H9 (cell line): ENCODE measurements around the gene RET. TPM values are rescaled to one million over a fixed set of nuclear protein-coding genes. Genes with fewer than 3 reads are reported as not detected.

Experiments
- DNase-seq: peaks from one replicate; pipeline ENCODE4 v3.0.0-alpha.2; 2017
- H2AFZ ChIP-seq: one replicate; pipeline ENCODE4 v1.6.1; 2013; ENCODE audit warnings: mild to moderate bottlenecking, low read length, control low read depth, moderate library complexity
- H2AK5ac ChIP-seq: 2 replicates; pipeline ENCODE4 v1.6.1; 2013; ENCODE audit warnings: low read length, control low read depth, mixed read lengths; ENCODE audit not compliant: insufficient read length
- H2BK120ac ChIP-seq: one replicate; pipeline ENCODE4 v1.6.1; 2013; ENCODE audit warnings: low read depth, mild to moderate bottlenecking, low read length, control low read depth, inconsistent platforms; ENCODE audit not compliant: poor library complexity, severe bottlenecking
- H2BK12ac ChIP-seq: 2 replicates; pipeline ENCODE4 v1.6.1; 2013; ENCODE audit warnings: low read length, control low read depth, mixed read lengths, low read depth; ENCODE audit not compliant: insufficient read length
- H2BK15ac ChIP-seq: 2 replicates; pipeline ENCODE4 v1.6.1; 2013; ENCODE audit warnings: low read depth, low read length, control low read depth
- H2BK20ac ChIP-seq: one replicate; pipeline ENCODE4 v1.6.1; 2013; ENCODE audit warnings: low read depth, mild to moderate bottlenecking, low read length, control low read depth, inconsistent platforms; ENCODE audit not compliant: poor library complexity, severe bottlenecking
- H2BK5ac ChIP-seq: 2 replicates; pipeline ENCODE4 v1.6.1; 2013; ENCODE audit warnings: low read length, control low read depth, mixed read lengths; ENCODE audit not compliant: insufficient read length
- H3K14ac ChIP-seq: 2 replicates; pipeline ENCODE4 v1.6.1; 2013; ENCODE audit warnings: low read length, control low read depth; ENCODE audit not compliant: insufficient read depth
- H3K18ac ChIP-seq: 2 replicates; pipeline ENCODE4 v1.6.1; 2013; ENCODE audit warnings: low read depth, mild to moderate bottlenecking, mixed read lengths, low read length, control low read depth; ENCODE audit not compliant: insufficient read length
- H3K23ac ChIP-seq: 2 replicates; pipeline ENCODE4 v1.6.1; 2013; ENCODE audit warnings: low read length, control low read depth, mixed read lengths, low read depth; ENCODE audit not compliant: insufficient read length
- H3K23me2 ChIP-seq: 2 replicates; pipeline ENCODE4 v1.6.1; 2013; ENCODE audit warnings: low read depth, mild to moderate bottlenecking, mixed read lengths, low read length, control low read depth; ENCODE audit not compliant: insufficient read length, poor library complexity, severe bottlenecking
- H3K27ac ChIP-seq: 2 replicates; pipeline ENCODE4 v1.5.1; 2013; ENCODE audit warnings: low read length, control low read depth, mixed read lengths, low read depth; ENCODE audit not compliant: insufficient read length
- H3K27me3 ChIP-seq: 2 replicates; pipeline ENCODE4 v1.6.1; 2013; ENCODE audit warnings: low read length, control low read depth, inconsistent platforms; ENCODE audit not compliant: insufficient read depth
- H3K4ac ChIP-seq: 2 replicates; pipeline ENCODE4 v1.6.1; 2013; ENCODE audit warnings: low read depth, mild to moderate bottlenecking, control low read depth, inconsistent platforms, low read length, moderate library complexity
- H3K4me1 ChIP-seq: 2 replicates; pipeline ENCODE4 v1.6.1; 2013; ENCODE audit warnings: low read length, control low read depth, inconsistent platforms; ENCODE audit not compliant: insufficient read depth
- H3K4me2 ChIP-seq: 2 replicates; pipeline ENCODE4 v1.6.1; 2013; ENCODE audit warnings: low read length, control low read depth, mixed read lengths; ENCODE audit not compliant: insufficient read length, insufficient read depth
- H3K56ac ChIP-seq: 2 replicates; pipeline ENCODE4 v1.6.1; 2013; ENCODE audit warnings: low read depth, mild to moderate bottlenecking, mixed read lengths, low read length, control low read depth; ENCODE audit not compliant: insufficient read length
- H3K79me1 ChIP-seq: 2 replicates; pipeline ENCODE4 v1.6.1; 2013; ENCODE audit warnings: low read depth, mild to moderate bottlenecking, moderate library complexity, low read length, control low read depth, inconsistent platforms; ENCODE audit not compliant: insufficient read depth, poor library complexity, severe bottlenecking
- H3K79me2 ChIP-seq: 2 replicates; pipeline ENCODE4 v1.6.1; 2013; ENCODE audit warnings: low read length, control low read depth, inconsistent platforms; ENCODE audit not compliant: insufficient read depth
- H3K9ac ChIP-seq: 2 replicates; pipeline ENCODE4 v1.6.1; 2013; ENCODE audit warnings: low read length, control low read depth, mixed read lengths; ENCODE audit not compliant: insufficient read length; ENCODE audit errors: extremely low read depth
- H3K9me3 ChIP-seq: one replicate; pipeline ENCODE4 v1.6.1; 2013; ENCODE audit warnings: low read depth, low read length, inconsistent platforms; ENCODE audit not compliant: control insufficient read depth
- H3T11ph ChIP-seq: one replicate; pipeline ENCODE4 v1.6.1; 2013; ENCODE audit warnings: mild to moderate bottlenecking, low read length, control low read depth, inconsistent platforms
- H4K20me1 ChIP-seq: one replicate; pipeline ENCODE4 v1.6.1; 2013; ENCODE audit not compliant: control insufficient read depth, insufficient read length, insufficient read depth
- H4K5ac ChIP-seq: 2 replicates; pipeline ENCODE4 v1.6.1; 2013; ENCODE audit warnings: low read depth, mild to moderate bottlenecking, mixed read lengths, low read length, control low read depth; ENCODE audit not compliant: insufficient read length
- H4K8ac ChIP-seq: replicated peaks from 2 replicates; pipeline ENCODE4 v1.6.1; 2013; ENCODE audit warnings: low read length, control low read depth, mixed read lengths, low read depth; ENCODE audit not compliant: insufficient read length
- H4K91ac ChIP-seq: 2 replicates; pipeline ENCODE4 v1.6.1; 2013; ENCODE audit warnings: low read depth, mild to moderate bottlenecking, moderate library complexity, mixed read lengths, low read length, control low read depth; ENCODE audit not compliant: insufficient read length
- H3K27ac Mint-ChIP-seq, 3 experiments: 2 replicates in 2 of 3; 3 replicates in 1 of 3; pipeline ENCODE4 v1.8.0; 2020 to 2021; ENCODE audit warnings: mixed read lengths in 3 of 3, mild to moderate bottlenecking in 1 of 3, moderate library complexity in 1 of 3
- H3K27me3 Mint-ChIP-seq: 2 replicates; pipeline ENCODE4 v1.8.0; 2021; ENCODE audit warnings: low read depth, mild to moderate bottlenecking, moderate library complexity, mixed read lengths
- H3K36me3 Mint-ChIP-seq, 3 experiments: 2 replicates in 2 of 3; 3 replicates in 1 of 3; pipeline ENCODE4 v1.8.0; 2020 to 2021; ENCODE audit warnings: low read depth in 3 of 3, mixed read lengths in 3 of 3; ENCODE audit not compliant: insufficient read depth in 1 of 3
- H3K4me1 Mint-ChIP-seq, 2 experiments: 2 replicates each; pipeline ENCODE4 v1.8.0; 2020; ENCODE audit warnings: mixed read lengths in 2 of 2
- H3K4me3 Mint-ChIP-seq, 2 experiments: 2 replicates in 1 of 2; 3 replicates in 1 of 2; pipeline ENCODE4 v1.8.0; 2020 to 2021; ENCODE audit warnings: mild to moderate bottlenecking in 2 of 2, mixed read lengths in 2 of 2, moderate library complexity in 1 of 2
- H3K9me3 Mint-ChIP-seq, 2 experiments: 2 replicates in 1 of 2; 3 replicates in 1 of 2; pipeline ENCODE4 v1.8.0; 2020; ENCODE audit warnings: mild to moderate bottlenecking in 2 of 2, mixed read lengths in 2 of 2, moderate library complexity in 1 of 2
- WGBS: extraction: QIAGEN DNeasy Blood & Tissue Kit; methylation state at CpG from one replicate; pipeline ENCODE4 v1.1.7; 2013; ENCODE audit warnings: missing lambda C conversion rate, low lambda C conversion rate, mixed read lengths; ENCODE audit not compliant: insufficient read length; ENCODE audit errors: extremely low coverage; 5-methylcytosine and 5-hydroxymethylcytosine counted together
- total RNA-seq: library from RNA; stranded (reverse); gene quantifications from 2 replicates; pipeline ENCODE4 v1.2.1, GENCODE V29; 2021
- TF ChIP-seq, protein P1 (sequence below): fragments of 200-600 bp; sonication (generic); conservative IDR thresholded peaks from 3 replicates; pipeline ENCODE4 v1.8.0; 2021; ENCODE audit warnings: antibody characterized with exemption, mild to moderate bottlenecking

Gene RET
- total RNA-seq, 1 experiment from 2014 or later = 12.2 TPM

DNA sequence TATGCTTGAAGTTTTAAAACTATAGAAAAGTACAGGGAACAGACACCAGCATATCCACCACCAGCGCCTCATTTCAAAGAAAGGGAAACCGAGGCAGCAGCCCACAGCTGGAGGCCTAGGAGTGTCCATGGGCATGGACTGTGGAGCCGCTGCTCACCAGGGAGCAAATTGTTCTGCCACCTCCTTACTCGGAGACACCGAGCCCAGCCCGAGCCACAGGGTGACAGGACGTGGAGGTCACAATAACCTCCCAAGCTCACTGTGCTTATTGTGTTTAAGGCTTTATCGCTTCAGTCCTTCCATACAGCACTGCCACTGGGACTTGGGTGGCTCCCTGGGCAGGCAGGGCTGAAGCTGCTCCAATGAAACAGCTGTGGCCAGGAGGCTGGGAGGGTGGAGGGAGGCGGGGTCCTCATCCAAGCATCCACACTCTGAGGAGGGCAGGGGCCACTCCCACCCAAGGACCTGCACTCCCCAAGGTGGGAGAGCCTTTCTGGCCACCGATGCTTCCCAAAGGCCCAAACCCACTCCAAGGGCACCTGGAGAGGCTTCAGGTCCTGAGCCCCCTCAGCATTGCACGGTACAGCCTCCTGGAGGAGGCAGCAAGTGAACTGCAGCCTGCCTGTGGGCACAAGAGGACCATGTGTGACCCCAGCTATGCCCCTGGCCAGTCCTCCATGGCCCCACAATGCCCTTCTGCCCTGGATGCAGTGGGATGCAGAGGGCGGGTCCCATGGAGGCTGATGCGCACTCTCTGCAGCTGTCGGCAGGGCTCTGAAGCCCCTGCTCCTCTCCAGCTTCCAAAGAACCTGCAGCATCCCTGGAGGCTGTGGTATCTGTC lies 38.7 kb upstream of the RET start:
- Histone ChIP-seq H3K23ac (no peak overlapping the region), H3K79me2 (no peaks in the 10 kb centered on the region), H3K4me1 (no peaks in the 10 kb centered on the region), H3K27me3 (no peaks in the 10 kb centered on the region), H3K18ac (no peak overlapping the region), H2BK12ac (no peak overlapping the region), H3K56ac (no peak overlapping the region), H2BK120ac (no peak overlapping the region), H2BK5ac (no peak overlapping the region), H3K79me1 (no peaks in the 10 kb centered on the region), H3K4me2 (no peak overlapping the region), H2BK15ac (no peak overlapping the region), H4K91ac (no peak overlapping the region), H4K8ac (no peak overlapping the region), H3K27ac (no peak overlapping the region), H2AK5ac (no peak overlapping the region), H3K23me2 (no peaks in the 10 kb centered on the region), H2BK20ac (no peak overlapping the region), H2AFZ (no peak overlapping the region), H3K9me3 (no peaks in the 10 kb centered on the region), H4K5ac (no peak overlapping the region), H3K4ac (no peak overlapping the region), H4K20me1 (no peaks in the 10 kb centered on the region), H3K9ac (no peak overlapping the region), H3T11ph (no peak overlapping the region), H3K14ac (no peak overlapping the region; the same call in 1 of the 2 replicates)
- peak; percentile 18 for DNase-seq
- no CpG with 5 or more reads among the region's 14 CpGs for WGBS
- H3K9me3 Mint-ChIP-seq = peaks cover 0 to under 1% of the 10 kb centered on the region in 2 experiments; a peak in 2 of 5 replicates
- peaks cover 2 to 5% of the 10 kb centered on the region in 2 experiments; a peak in 3 of 4 replicates for H3K4me1 Mint-ChIP-seq
- TF ChIP-seq, protein P1, sequence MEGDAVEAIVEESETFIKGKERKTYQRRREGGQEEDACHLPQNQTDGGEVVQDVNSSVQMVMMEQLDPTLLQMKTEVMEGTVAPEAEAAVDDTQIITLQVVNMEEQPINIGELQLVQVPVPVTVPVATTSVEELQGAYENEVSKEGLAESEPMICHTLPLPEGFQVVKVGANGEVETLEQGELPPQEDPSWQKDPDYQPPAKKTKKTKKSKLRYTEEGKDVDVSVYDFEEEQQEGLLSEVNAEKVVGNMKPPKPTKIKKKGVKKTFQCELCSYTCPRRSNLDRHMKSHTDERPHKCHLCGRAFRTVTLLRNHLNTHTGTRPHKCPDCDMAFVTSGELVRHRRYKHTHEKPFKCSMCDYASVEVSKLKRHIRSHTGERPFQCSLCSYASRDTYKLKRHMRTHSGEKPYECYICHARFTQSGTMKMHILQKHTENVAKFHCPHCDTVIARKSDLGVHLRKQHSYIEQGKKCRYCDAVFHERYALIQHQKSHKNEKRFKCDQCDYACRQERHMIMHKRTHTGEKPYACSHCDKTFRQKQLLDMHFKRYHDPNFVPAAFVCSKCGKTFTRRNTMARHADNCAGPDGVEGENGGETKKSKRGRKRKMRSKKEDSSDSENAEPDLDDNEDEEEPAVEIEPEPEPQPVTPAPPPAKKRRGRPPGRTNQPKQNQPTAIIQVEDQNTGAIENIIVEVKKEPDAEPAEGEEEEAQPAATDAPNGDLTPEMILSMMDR = no peak
- H3K4me3 Mint-ChIP-seq = no peak overlapping the region
- H3K36me3 Mint-ChIP-seq = no peaks in the 10 kb centered on the region
- no peak overlapping the region for H3K27ac Mint-ChIP-seq
- H3K27me3 Mint-ChIP-seq = peaks cover 2% of the 10 kb centered on the region; the same call in 1 of the 2 replicates
